ENCODE results near the gene PROZ. TPM values are rescaled to one million over a fixed set of nuclear protein-coding genes. Genes with fewer than 3 reads are reported as not detected.

The PROZ gene
- total and polyA plus RNA-seq, 7 donors: 0.10 TPM; not detected in 6

GRCh38 chr13:113166266-113166665 is 7.8 kb downstream of the PROZ start:
- no peaks in the 10 kb centered on the region for H3K9me3 ChIP-seq
- H3K27me3 ChIP-seq: peaks cover 4 to 16% (median 5%) of the 10 kb centered on the region in 3 donors
- TF ChIP-seq POLR2A (IDR thresholded peaks at IDR 0.05) (no peak), EP300 (IDR thresholded peaks at IDR 0.05) (no peak), CTCF (IDR thresholded peaks at IDR 0.05) (no peak), POLR2AphosphoS5 (IDR thresholded peaks at IDR 0.05) (no peak)
- H3K4me1 ChIP-seq: no peaks in the 10 kb centered on the region
- no peak overlapping the region for H3K4me3 ChIP-seq
- intact Hi-C loops (cut with DNase I): no loop called here
- WGBS, 2 donors: 72 to 86% methylated on average over 10 of the region's 10 CpGs
- no peak overlapping the region for H3K27ac ChIP-seq
- H3K36me3 ChIP-seq: peaks cover 0 to 10% (median 0%) of the 10 kb centered on the region in 4 donors
- no peak for DNase-seq

- Histone ChIP-seq H3K4me3 (no peak overlapping the region), H3K4me1 (no peaks in the 10 kb centered on the region), H3K27me3 (peaks cover 0 to 12% (median 5%) of the 10 kb centered on the region in 3 donors), H3K9me3 (no peaks in the 10 kb centered on the region), H3K36me3 (peaks cover 0 to 15% (median 0%) of the 10 kb centered on the region in 4 donors), H3K27ac (no peak overlapping the region)
- 28 to 75% methylated on average over 5 of the region's 5 CpGs for WGBS, 2 donors
- no peak for DNase-seq
- TF ChIP-seq EP300 (IDR thresholded peaks at IDR 0.05): no peak
- intact Hi-C loops (cut with DNase I): no loop called here
Measured at GRCh38 chr13:113166681-113167080, 8.2 kb downstream of the PROZ start.

GRCh38 chr13:113167155-113167554 is 8.7 kb downstream of the PROZ start:
- Histone ChIP-seq H3K9me3 (no peaks in the 10 kb centered on the region), H3K27ac (no peak overlapping the region), H3K4me3 (no peak overlapping the region), H3K27me3 (peaks cover 0 to 12% (median 5%) of the 10 kb centered on the region in 3 donors), H3K4me1 (no peaks in the 10 kb centered on the region), H3K36me3 (peaks cover 0 to 19% (median 0%) of the 10 kb centered on the region in 4 donors)
- WGBS, 2 donors: 42 to 80% methylated on average over 10 of the region's 10 CpGs
- DNase-seq: no peak
- no peak for TF ChIP-seq EP300 (IDR thresholded peaks at IDR 0.05)
- TF ChIP-seq POLR2A (IDR thresholded peaks at IDR 0.05): no peak
- intact Hi-C loops (cut with DNase I): no loop called here

GRCh38 chr13:113167575-113167974 is 9.1 kb downstream of the PROZ start:
- Histone ChIP-seq H3K4me1 (no peaks in the 10 kb centered on the region), H3K36me3 (peaks cover 0 to 24% (median under 1%) of the 10 kb centered on the region in 4 donors), H3K27me3 (peaks cover 0 to 12% (median 5%) of the 10 kb centered on the region in 3 donors), H3K9me3 (no peaks in the 10 kb centered on the region), H3K4me3 (no peak overlapping the region), H3K27ac (no peak overlapping the region)
- intact Hi-C loops (cut with DNase I): no loop called here
- 97% methylated on average over 3 of the region's 3 CpGs for WGBS, 2 donors
- TF ChIP-seq POLR2A (IDR thresholded peaks at IDR 0.05) (no peak), EP300 (IDR thresholded peaks at IDR 0.05) (no peak), POLR2AphosphoS5 (IDR thresholded peaks at IDR 0.05) (no peak), CTCF (IDR thresholded peaks at IDR 0.05) (no peak)
- DNase-seq: no peak

- H3K4me1 ChIP-seq: no peaks in the 10 kb centered on the region
- H3K4me3 ChIP-seq: no peak overlapping the region
- TF ChIP-seq EP300 (IDR thresholded peaks at IDR 0.05) (no peak), POLR2AphosphoS5 (IDR thresholded peaks at IDR 0.05) (no peak), POLR2A (IDR thresholded peaks at IDR 0.05) (no peak), CTCF (IDR thresholded peaks at IDR 0.05) (no peak)
- H3K36me3 ChIP-seq: peaks cover 0 to 29% (median 3%) of the 10 kb centered on the region in 4 donors
- H3K27me3 ChIP-seq: peaks cover 0 to 5% (median 0%) of the 10 kb centered on the region in 3 donors
- peak overlapping the region in 1 of 4 donors; percentile 5 for H3K27ac ChIP-seq
- 85 to 91% methylated on average over 7 of the region's 7 CpGs for WGBS, 2 donors
- no peaks in the 10 kb centered on the region for H3K9me3 ChIP-seq
- intact Hi-C loops (cut with DNase I): no loop called here
- no peak for DNase-seq
Measured at GRCh38 chr13:113168211-113168610, 9.8 kb downstream of the PROZ start.

Data from sigmoid colon (tissue), 7 donors.